Lower leg skin (tissue), 3 donors: ENCODE measurements around the gene VPS33B.

Source experiments
- CTCF ChIP-seq, 3 donors: fragments of 450-650 bp; IDR thresholded peaks; one replicate each; pipeline ENCODE4 v1.5.1; 2016; ENCODE audit warnings: antibody characterized with exemption in 3 of 3, mild to moderate bottlenecking in 3 of 3, moderate library complexity in 2 of 3
- POLR2A ChIP-seq, 2 donors: fragments of 450-650 bp; IDR thresholded peaks; one replicate each; pipeline ENCODE4 v1.6.1; 2016 to 2017; ENCODE audit warnings: antibody characterized with exemption in 2 of 2, mild to moderate bottlenecking in 1 of 2, moderate library complexity in 1 of 2

DNA sequence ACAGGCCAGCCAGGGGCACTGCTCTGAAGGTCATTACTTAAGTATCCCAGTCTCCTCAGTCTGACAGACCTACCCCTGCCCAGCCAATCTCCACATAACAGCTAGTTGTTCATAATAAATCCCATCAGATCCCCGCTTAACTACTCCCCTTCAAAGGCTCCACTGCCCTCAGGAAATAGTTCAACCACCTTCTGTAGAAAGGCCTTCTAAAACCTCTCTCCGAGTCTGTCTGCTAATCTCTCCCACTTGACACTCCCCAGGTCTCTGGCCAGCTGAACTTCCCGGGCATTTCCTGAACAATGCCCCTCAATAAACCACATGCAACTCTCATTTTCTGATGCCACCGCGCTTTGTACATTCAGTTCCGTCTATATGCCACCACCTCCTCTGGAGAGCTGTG, 34.1 kb downstream of the VPS33B start:
- TF ChIP-seq CTCF (IDR thresholded peaks at IDR 0.05) (no peak), POLR2A (IDR thresholded peaks at IDR 0.05) (no peak)
